ENCODE data around the gene HEATR9. TPM values are rescaled to one million over a fixed set of nuclear protein-coding genes. Genes with fewer than 3 reads are reported as not detected.

Gene HEATR9
- total RNA-seq, 1 donor from 2014 or later = not detected

DNA sequence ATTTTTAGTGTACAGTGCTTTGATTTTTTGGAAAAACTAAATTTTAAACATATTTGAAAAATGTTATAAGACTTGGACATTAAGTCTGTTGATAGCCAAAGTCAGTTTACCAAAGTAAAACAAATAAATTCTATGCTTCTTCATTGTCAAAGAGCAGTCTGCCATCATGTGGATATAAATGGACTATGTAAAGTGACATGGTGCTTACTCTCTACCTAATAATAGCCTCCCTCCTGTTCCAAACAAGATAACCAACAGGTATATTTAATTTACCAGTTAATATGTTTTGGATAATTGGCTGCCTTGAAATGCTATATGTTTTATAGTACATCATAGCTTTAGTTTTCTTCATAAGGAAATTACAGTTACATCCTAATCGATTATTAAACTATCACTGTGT is 43.5 kb downstream of the HEATR9 start:
- Mint-ChIP-seq H3K27me3 (ENCODE audit: unreplicated experiment) (peaks cover 3% of the 10 kb centered on the region), H3K36me3 (ENCODE audit: unreplicated experiment) (no peaks in the 10 kb centered on the region), H3K4me3 (ENCODE audit: unreplicated experiment) (no peak overlapping the region), H3K27ac (ENCODE audit: unreplicated experiment) (no peak overlapping the region), H3K9me3 (ENCODE audit: unreplicated experiment) (no peaks in the 10 kb centered on the region), H3K4me1 (ENCODE audit: low read depth, unreplicated experiment) (no peaks in the 10 kb centered on the region)
- no peak for DNase-seq
- TF ChIP-seq, protein P1, sequence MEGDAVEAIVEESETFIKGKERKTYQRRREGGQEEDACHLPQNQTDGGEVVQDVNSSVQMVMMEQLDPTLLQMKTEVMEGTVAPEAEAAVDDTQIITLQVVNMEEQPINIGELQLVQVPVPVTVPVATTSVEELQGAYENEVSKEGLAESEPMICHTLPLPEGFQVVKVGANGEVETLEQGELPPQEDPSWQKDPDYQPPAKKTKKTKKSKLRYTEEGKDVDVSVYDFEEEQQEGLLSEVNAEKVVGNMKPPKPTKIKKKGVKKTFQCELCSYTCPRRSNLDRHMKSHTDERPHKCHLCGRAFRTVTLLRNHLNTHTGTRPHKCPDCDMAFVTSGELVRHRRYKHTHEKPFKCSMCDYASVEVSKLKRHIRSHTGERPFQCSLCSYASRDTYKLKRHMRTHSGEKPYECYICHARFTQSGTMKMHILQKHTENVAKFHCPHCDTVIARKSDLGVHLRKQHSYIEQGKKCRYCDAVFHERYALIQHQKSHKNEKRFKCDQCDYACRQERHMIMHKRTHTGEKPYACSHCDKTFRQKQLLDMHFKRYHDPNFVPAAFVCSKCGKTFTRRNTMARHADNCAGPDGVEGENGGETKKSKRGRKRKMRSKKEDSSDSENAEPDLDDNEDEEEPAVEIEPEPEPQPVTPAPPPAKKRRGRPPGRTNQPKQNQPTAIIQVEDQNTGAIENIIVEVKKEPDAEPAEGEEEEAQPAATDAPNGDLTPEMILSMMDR (IDR thresholded peaks at IDR 0.05; ENCODE audit: partially characterized antibody, unreplicated experiment) = no peak

DNA sequence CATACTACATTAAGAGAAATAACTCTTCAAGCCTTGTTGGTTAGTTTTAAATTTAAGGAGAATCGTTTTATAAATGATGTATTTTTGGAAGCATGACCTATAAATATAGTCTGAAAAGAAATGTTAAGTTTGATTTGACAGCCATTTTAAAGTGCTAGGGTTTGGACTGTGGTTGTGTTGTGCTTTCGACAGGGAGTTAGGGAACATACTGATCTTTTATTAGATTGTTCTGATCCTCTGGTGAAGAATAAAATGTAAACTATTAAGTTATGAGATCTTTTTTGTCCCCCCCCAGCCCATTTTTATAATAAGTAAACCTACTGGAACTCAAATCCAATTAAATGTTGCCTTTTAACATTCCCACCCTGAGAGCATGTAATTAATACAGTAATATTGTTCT is 47.4 kb downstream of the HEATR9 start:
- TF ChIP-seq, protein P1 (IDR thresholded peaks at IDR 0.05; ENCODE audit: partially characterized antibody, unreplicated experiment) = no peak
- no peak overlapping the region for H3K27ac Mint-ChIP-seq (ENCODE audit: unreplicated experiment)
- H3K9me3 Mint-ChIP-seq (ENCODE audit: unreplicated experiment) = no peaks in the 10 kb centered on the region

GRCh38 chr17:35819455-35819854 is 49.2 kb downstream of the HEATR9 start:
- Mint-ChIP-seq H3K9me3 (ENCODE audit: unreplicated experiment) (no peaks in the 10 kb centered on the region), H3K36me3 (ENCODE audit: unreplicated experiment) (no peaks in the 10 kb centered on the region), H3K27me3 (ENCODE audit: unreplicated experiment) (peaks cover 3% of the 10 kb centered on the region), H3K27ac (ENCODE audit: unreplicated experiment) (no peak overlapping the region), H3K4me3 (ENCODE audit: unreplicated experiment) (no peak overlapping the region), H3K4me1 (ENCODE audit: low read depth, unreplicated experiment) (peaks cover 1% of the 10 kb centered on the region)
- no peak for DNase-seq
- TF ChIP-seq, protein P1 (IDR thresholded peaks at IDR 0.05; ENCODE audit: partially characterized antibody, unreplicated experiment) = no peak

More for the DNA sequence above, 47.4 kb downstream of the HEATR9 start:
- Mint-ChIP-seq H3K4me3 (ENCODE audit: unreplicated experiment) (no peak overlapping the region), H3K4me1 (ENCODE audit: low read depth, unreplicated experiment) (no peaks in the 10 kb centered on the region), H3K27me3 (ENCODE audit: unreplicated experiment) (peaks cover 3% of the 10 kb centered on the region), H3K36me3 (ENCODE audit: unreplicated experiment) (no peaks in the 10 kb centered on the region)
- DNase-seq = no peak

DNA sequence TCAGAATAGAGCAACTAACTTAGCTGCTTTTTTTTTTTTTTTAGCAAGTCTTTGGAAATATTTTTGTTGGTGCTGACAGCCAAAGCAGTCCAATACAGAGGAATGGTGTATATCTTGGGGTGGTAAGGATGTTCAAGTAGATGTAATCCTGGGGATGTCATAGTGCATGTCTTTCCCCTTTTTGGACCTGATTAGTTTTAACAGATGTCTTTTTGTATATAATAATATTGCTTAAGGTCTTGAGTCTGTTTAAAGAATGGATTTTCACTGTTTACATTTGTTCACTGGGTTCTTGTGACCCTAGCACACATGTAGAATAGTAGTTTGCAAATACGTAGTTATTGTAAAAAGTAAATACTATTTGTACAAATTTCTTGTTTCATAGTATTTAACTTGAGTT is 51.5 kb downstream of the HEATR9 start:
- no peak overlapping the region for H3K4me3 Mint-ChIP-seq (ENCODE audit: unreplicated experiment)
- no peak overlapping the region for H3K27ac Mint-ChIP-seq (ENCODE audit: unreplicated experiment)
- no peaks in the 10 kb centered on the region for H3K27me3 Mint-ChIP-seq (ENCODE audit: unreplicated experiment)
- no peaks in the 10 kb centered on the region for H3K36me3 Mint-ChIP-seq (ENCODE audit: unreplicated experiment)
- TF ChIP-seq, protein P1 (IDR thresholded peaks at IDR 0.05; ENCODE audit: partially characterized antibody, unreplicated experiment) = no peak
- no peak for DNase-seq
- peaks cover 1% of the 10 kb centered on the region for H3K4me1 Mint-ChIP-seq (ENCODE audit: low read depth, unreplicated experiment)
- no peaks in the 10 kb centered on the region for H3K9me3 Mint-ChIP-seq (ENCODE audit: unreplicated experiment)

DNA sequence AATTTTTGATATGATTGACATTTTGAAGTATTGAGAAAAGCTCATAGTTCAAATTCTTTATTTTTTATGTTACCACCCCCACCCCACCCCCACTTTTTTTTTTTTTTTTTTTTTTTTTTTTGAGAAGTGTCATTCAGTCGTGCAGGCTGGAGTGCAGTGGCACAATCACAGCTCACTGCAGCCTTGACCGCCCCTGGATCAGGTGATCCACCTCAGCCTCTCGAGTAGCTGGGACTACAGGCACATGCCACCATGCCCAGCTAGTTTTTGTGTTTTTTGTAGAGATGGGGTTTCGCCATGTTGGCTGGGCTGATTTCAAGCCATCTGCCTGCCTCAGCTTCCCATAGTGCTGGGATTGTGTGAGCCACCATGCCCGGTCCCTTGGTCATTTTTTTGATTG is 52.0 kb downstream of the HEATR9 start:
- DNase-seq = no peak
- Mint-ChIP-seq H3K27ac (ENCODE audit: unreplicated experiment) (no peak overlapping the region), H3K36me3 (ENCODE audit: unreplicated experiment) (no peaks in the 10 kb centered on the region), H3K27me3 (ENCODE audit: unreplicated experiment) (no peaks in the 10 kb centered on the region), H3K4me3 (ENCODE audit: unreplicated experiment) (no peak overlapping the region), H3K9me3 (ENCODE audit: unreplicated experiment) (no peaks in the 10 kb centered on the region), H3K4me1 (ENCODE audit: low read depth, unreplicated experiment) (peaks cover 1% of the 10 kb centered on the region)
- TF ChIP-seq, protein P1 (IDR thresholded peaks at IDR 0.05; ENCODE audit: partially characterized antibody, unreplicated experiment) = no peak

All from glutamatergic neuron (in vitro differentiated cells).